H9 (cell line): Measurements from ENCODE around the gene EPHB2. TPM values are rescaled to one million over a fixed set of nuclear protein-coding genes. Genes with fewer than 3 reads are reported as not detected.

ENCODE experiments used
- DNase-seq: peaks from one replicate; pipeline ENCODE4 v3.0.0-alpha.2; 2017
- H2AFZ ChIP-seq: one replicate; pipeline ENCODE4 v1.6.1; 2013; ENCODE audit warnings: mild to moderate bottlenecking, low read length, control low read depth, moderate library complexity
- H2AK5ac ChIP-seq: 2 replicates; pipeline ENCODE4 v1.6.1; 2013; ENCODE audit warnings: low read length, control low read depth, mixed read lengths; ENCODE audit not compliant: insufficient read length
- H2BK120ac ChIP-seq: one replicate; pipeline ENCODE4 v1.6.1; 2013; ENCODE audit warnings: low read depth, mild to moderate bottlenecking, low read length, control low read depth, inconsistent platforms; ENCODE audit not compliant: poor library complexity, severe bottlenecking
- H2BK12ac ChIP-seq: 2 replicates; pipeline ENCODE4 v1.6.1; 2013; ENCODE audit warnings: low read length, control low read depth, mixed read lengths, low read depth; ENCODE audit not compliant: insufficient read length
- H2BK15ac ChIP-seq: 2 replicates; pipeline ENCODE4 v1.6.1; 2013; ENCODE audit warnings: low read depth, low read length, control low read depth
- H2BK20ac ChIP-seq: one replicate; pipeline ENCODE4 v1.6.1; 2013; ENCODE audit warnings: low read depth, mild to moderate bottlenecking, low read length, control low read depth, inconsistent platforms; ENCODE audit not compliant: poor library complexity, severe bottlenecking
- H2BK5ac ChIP-seq: 2 replicates; pipeline ENCODE4 v1.6.1; 2013; ENCODE audit warnings: low read length, control low read depth, mixed read lengths; ENCODE audit not compliant: insufficient read length
- H3K14ac ChIP-seq: 2 replicates; pipeline ENCODE4 v1.6.1; 2013; ENCODE audit warnings: low read length, control low read depth; ENCODE audit not compliant: insufficient read depth
- H3K18ac ChIP-seq: 2 replicates; pipeline ENCODE4 v1.6.1; 2013; ENCODE audit warnings: low read depth, mild to moderate bottlenecking, mixed read lengths, low read length, control low read depth; ENCODE audit not compliant: insufficient read length
- H3K23ac ChIP-seq: 2 replicates; pipeline ENCODE4 v1.6.1; 2013; ENCODE audit warnings: low read length, control low read depth, mixed read lengths, low read depth; ENCODE audit not compliant: insufficient read length
- H3K23me2 ChIP-seq: 2 replicates; pipeline ENCODE4 v1.6.1; 2013; ENCODE audit warnings: low read depth, mild to moderate bottlenecking, mixed read lengths, low read length, control low read depth; ENCODE audit not compliant: insufficient read length, poor library complexity, severe bottlenecking
- H3K27ac ChIP-seq: 2 replicates; pipeline ENCODE4 v1.5.1; 2013; ENCODE audit warnings: low read length, control low read depth, mixed read lengths, low read depth; ENCODE audit not compliant: insufficient read length
- H3K27me3 ChIP-seq: 2 replicates; pipeline ENCODE4 v1.6.1; 2013; ENCODE audit warnings: low read length, control low read depth, inconsistent platforms; ENCODE audit not compliant: insufficient read depth
- H3K4ac ChIP-seq: 2 replicates; pipeline ENCODE4 v1.6.1; 2013; ENCODE audit warnings: low read depth, mild to moderate bottlenecking, control low read depth, inconsistent platforms, low read length, moderate library complexity
- H3K4me1 ChIP-seq: 2 replicates; pipeline ENCODE4 v1.6.1; 2013; ENCODE audit warnings: low read length, control low read depth, inconsistent platforms; ENCODE audit not compliant: insufficient read depth
- H3K4me2 ChIP-seq: 2 replicates; pipeline ENCODE4 v1.6.1; 2013; ENCODE audit warnings: low read length, control low read depth, mixed read lengths; ENCODE audit not compliant: insufficient read length, insufficient read depth
- H3K56ac ChIP-seq: 2 replicates; pipeline ENCODE4 v1.6.1; 2013; ENCODE audit warnings: low read depth, mild to moderate bottlenecking, mixed read lengths, low read length, control low read depth; ENCODE audit not compliant: insufficient read length
- H3K79me1 ChIP-seq: 2 replicates; pipeline ENCODE4 v1.6.1; 2013; ENCODE audit warnings: low read depth, mild to moderate bottlenecking, moderate library complexity, low read length, control low read depth, inconsistent platforms; ENCODE audit not compliant: insufficient read depth, poor library complexity, severe bottlenecking
- H3K79me2 ChIP-seq: 2 replicates; pipeline ENCODE4 v1.6.1; 2013; ENCODE audit warnings: low read length, control low read depth, inconsistent platforms; ENCODE audit not compliant: insufficient read depth
- H3K9ac ChIP-seq: 2 replicates; pipeline ENCODE4 v1.6.1; 2013; ENCODE audit warnings: low read length, control low read depth, mixed read lengths; ENCODE audit not compliant: insufficient read length; ENCODE audit errors: extremely low read depth
- H3K9me3 ChIP-seq: one replicate; pipeline ENCODE4 v1.6.1; 2013; ENCODE audit warnings: low read depth, low read length, inconsistent platforms; ENCODE audit not compliant: control insufficient read depth
- H3T11ph ChIP-seq: one replicate; pipeline ENCODE4 v1.6.1; 2013; ENCODE audit warnings: mild to moderate bottlenecking, low read length, control low read depth, inconsistent platforms
- H4K20me1 ChIP-seq: one replicate; pipeline ENCODE4 v1.6.1; 2013; ENCODE audit not compliant: control insufficient read depth, insufficient read length, insufficient read depth
- H4K5ac ChIP-seq: 2 replicates; pipeline ENCODE4 v1.6.1; 2013; ENCODE audit warnings: low read depth, mild to moderate bottlenecking, mixed read lengths, low read length, control low read depth; ENCODE audit not compliant: insufficient read length
- H4K8ac ChIP-seq: replicated peaks from 2 replicates; pipeline ENCODE4 v1.6.1; 2013; ENCODE audit warnings: low read length, control low read depth, mixed read lengths, low read depth; ENCODE audit not compliant: insufficient read length
- H4K91ac ChIP-seq: 2 replicates; pipeline ENCODE4 v1.6.1; 2013; ENCODE audit warnings: low read depth, mild to moderate bottlenecking, moderate library complexity, mixed read lengths, low read length, control low read depth; ENCODE audit not compliant: insufficient read length
- H3K27ac Mint-ChIP-seq, 3 experiments: 2 replicates in 2 of 3; 3 replicates in 1 of 3; pipeline ENCODE4 v1.8.0; 2020 to 2021; ENCODE audit warnings: mixed read lengths in 3 of 3, mild to moderate bottlenecking in 1 of 3, moderate library complexity in 1 of 3
- H3K27me3 Mint-ChIP-seq: 2 replicates; pipeline ENCODE4 v1.8.0; 2021; ENCODE audit warnings: low read depth, mild to moderate bottlenecking, moderate library complexity, mixed read lengths
- H3K36me3 Mint-ChIP-seq, 3 experiments: 2 replicates in 2 of 3; 3 replicates in 1 of 3; pipeline ENCODE4 v1.8.0; 2020 to 2021; ENCODE audit warnings: low read depth in 3 of 3, mixed read lengths in 3 of 3; ENCODE audit not compliant: insufficient read depth in 1 of 3
- H3K4me1 Mint-ChIP-seq, 2 experiments: 2 replicates each; pipeline ENCODE4 v1.8.0; 2020; ENCODE audit warnings: mixed read lengths in 2 of 2
- H3K4me3 Mint-ChIP-seq, 2 experiments: 2 replicates in 1 of 2; 3 replicates in 1 of 2; pipeline ENCODE4 v1.8.0; 2020 to 2021; ENCODE audit warnings: mild to moderate bottlenecking in 2 of 2, mixed read lengths in 2 of 2, moderate library complexity in 1 of 2
- H3K9me3 Mint-ChIP-seq, 2 experiments: 2 replicates in 1 of 2; 3 replicates in 1 of 2; pipeline ENCODE4 v1.8.0; 2020; ENCODE audit warnings: mild to moderate bottlenecking in 2 of 2, mixed read lengths in 2 of 2, moderate library complexity in 1 of 2
- WGBS: extraction: QIAGEN DNeasy Blood & Tissue Kit; methylation state at CpG from one replicate; pipeline ENCODE4 v1.1.7; 2013; ENCODE audit warnings: missing lambda C conversion rate, low lambda C conversion rate, mixed read lengths; ENCODE audit not compliant: insufficient read length; ENCODE audit errors: extremely low coverage; 5-methylcytosine and 5-hydroxymethylcytosine counted together
- total RNA-seq: library from RNA; stranded (reverse); gene quantifications from 2 replicates; pipeline ENCODE4 v1.2.1, GENCODE V29; 2021
- TF ChIP-seq, protein P1 (sequence below): fragments of 200-600 bp; sonication (generic); conservative IDR thresholded peaks from 3 replicates; pipeline ENCODE4 v1.8.0; 2021; ENCODE audit warnings: antibody characterized with exemption, mild to moderate bottlenecking

EPHB2 gene
- total RNA-seq, 1 experiment from 2014 or later: 9.5 TPM

DNA sequence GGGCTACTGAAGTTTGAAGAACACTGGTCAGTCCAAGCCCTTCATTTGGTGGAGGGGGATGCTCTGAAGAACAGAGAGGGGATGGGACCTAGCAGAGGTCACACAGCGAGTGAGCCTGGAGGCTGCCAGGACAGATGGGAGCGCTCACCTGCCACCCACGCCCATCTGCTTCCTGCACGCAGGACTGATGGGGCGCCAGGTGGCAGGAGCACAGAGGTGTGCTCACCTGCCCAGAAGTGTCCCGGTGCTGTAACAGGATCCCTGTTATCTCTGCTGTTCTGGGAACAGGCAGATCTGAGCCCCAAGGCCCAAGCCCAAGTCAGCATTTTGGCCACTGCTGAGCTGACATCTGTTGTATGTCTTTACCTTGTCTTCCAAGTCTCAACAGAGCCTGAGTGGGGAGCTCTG is 40.5 kb downstream of the EPHB2 start:
- Histone ChIP-seq H2BK20ac (no peak overlapping the region), H3K27me3 (no peaks in the 10 kb centered on the region), H2AFZ (no peak overlapping the region), H3K23me2 (no peaks in the 10 kb centered on the region), H2BK120ac (no peak overlapping the region), H3K14ac (no peak overlapping the region), H4K91ac (no peak overlapping the region), H3K79me1 (no peaks in the 10 kb centered on the region), H3K27ac (no peak overlapping the region), H3K18ac (no peak overlapping the region), H3K9ac (no peak overlapping the region), H3K79me2 (no peaks in the 10 kb centered on the region), H2BK5ac (no peak overlapping the region), H3K23ac (no peak overlapping the region), H3K4me1 (no peaks in the 10 kb centered on the region), H4K5ac (no peak overlapping the region), H4K8ac (no peak overlapping the region), H4K20me1 (no peaks in the 10 kb centered on the region), H3K56ac (no peak overlapping the region), H3K9me3 (no peaks in the 10 kb centered on the region), H3K4ac (no peak overlapping the region), H2BK12ac (no peak overlapping the region), H3K4me2 (no peak overlapping the region), H2AK5ac (no peak overlapping the region), H2BK15ac (no peak overlapping the region), H3T11ph (no peak overlapping the region)
- peaks cover 8 to 30% of the 10 kb centered on the region in 2 experiments for H3K4me1 Mint-ChIP-seq
- TF ChIP-seq, protein P1, sequence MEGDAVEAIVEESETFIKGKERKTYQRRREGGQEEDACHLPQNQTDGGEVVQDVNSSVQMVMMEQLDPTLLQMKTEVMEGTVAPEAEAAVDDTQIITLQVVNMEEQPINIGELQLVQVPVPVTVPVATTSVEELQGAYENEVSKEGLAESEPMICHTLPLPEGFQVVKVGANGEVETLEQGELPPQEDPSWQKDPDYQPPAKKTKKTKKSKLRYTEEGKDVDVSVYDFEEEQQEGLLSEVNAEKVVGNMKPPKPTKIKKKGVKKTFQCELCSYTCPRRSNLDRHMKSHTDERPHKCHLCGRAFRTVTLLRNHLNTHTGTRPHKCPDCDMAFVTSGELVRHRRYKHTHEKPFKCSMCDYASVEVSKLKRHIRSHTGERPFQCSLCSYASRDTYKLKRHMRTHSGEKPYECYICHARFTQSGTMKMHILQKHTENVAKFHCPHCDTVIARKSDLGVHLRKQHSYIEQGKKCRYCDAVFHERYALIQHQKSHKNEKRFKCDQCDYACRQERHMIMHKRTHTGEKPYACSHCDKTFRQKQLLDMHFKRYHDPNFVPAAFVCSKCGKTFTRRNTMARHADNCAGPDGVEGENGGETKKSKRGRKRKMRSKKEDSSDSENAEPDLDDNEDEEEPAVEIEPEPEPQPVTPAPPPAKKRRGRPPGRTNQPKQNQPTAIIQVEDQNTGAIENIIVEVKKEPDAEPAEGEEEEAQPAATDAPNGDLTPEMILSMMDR: no peak
- H3K27ac Mint-ChIP-seq: no peak overlapping the region; a peak in 1 of 7 replicates
- no CpG with 5 or more reads among the region's 6 CpGs for WGBS
- no peaks in the 10 kb centered on the region for H3K9me3 Mint-ChIP-seq
- no peaks in the 10 kb centered on the region for H3K27me3 Mint-ChIP-seq
- DNase-seq: no peak
- no peak overlapping the region for H3K4me3 Mint-ChIP-seq
- H3K36me3 Mint-ChIP-seq: no peaks in the 10 kb centered on the region
